Right cardiac atrium (tissue), 5 donors: ENCODE measurements around the gene DPF1. TPM values are rescaled to one million over a fixed set of nuclear protein-coding genes. Genes with fewer than 3 reads are reported as not detected.

Experiments
- ATAC-seq, 2 donors: fragments of 200-7000 bp; cut with Tn5 transposase; one replicate each; pipeline versions ENCODE4 v1.8.0 to v1.9.1; 2020; ENCODE audit warnings: moderate library complexity in 2 of 2, mild to moderate bottlenecking in 1 of 2
- DNase-seq, 3 donors: peaks; one replicate each; pipeline ENCODE4 v3.0.0-alpha.2; 2020
- H3K27ac ChIP-seq: one replicate; pipeline ENCODE4 v1.5.1; 2013; ENCODE audit warnings: mild to moderate bottlenecking, low read length, control low read depth, moderate library complexity
- H3K27me3 ChIP-seq: one replicate; pipeline ENCODE4 v1.6.1; 2013; ENCODE audit not compliant: control insufficient read depth, insufficient read depth
- H3K4me1 ChIP-seq: one replicate; pipeline ENCODE4 v1.6.1; 2013; ENCODE audit warnings: low read length; ENCODE audit not compliant: control insufficient read depth, insufficient read depth
- H3K4me3 ChIP-seq: one replicate; pipeline ENCODE4 v1.5.1; 2013; ENCODE audit warnings: low read length, control low read depth
- H3K9me3 ChIP-seq: one replicate; pipeline ENCODE4 v1.6.1; 2013; ENCODE audit warnings: low read length; ENCODE audit not compliant: control insufficient read depth
- WGBS: extraction: QIAGEN DNeasy Blood & Tissue Kit; methylation state at CpG from one replicate; pipeline ENCODE4 v1.1.7; 2013; 5-methylcytosine and 5-hydroxymethylcytosine counted together
- intact Hi-C, 4 donors: fragments of 100-400 bp; cut with DNase I; formaldehyde crosslinking; loops; one replicate each; pipeline versions ENCODE4 v1.11.0 to v1.14.0; 2022 to 2023
- polyA plus RNA-seq: library from polyadenylated mRNA; stranded (reverse); fragments of 200-250 nt; gene quantifications from one replicate; pipeline ENCODE4 v1.2.3, GENCODE V29; 2013
- total RNA-seq, 4 donors: library from RNA; stranded (reverse); fragmentation: NEBNext Ultra II Directional; extraction: Animal tissue kit (Norgen Biotek cat#: 25700); gene quantifications; one replicate each; pipeline ENCODE4 v1.2.1, GENCODE V29; 2021
- donor health status: healthy with polysubstance abuse.
- donor health status: DM: no; HTN: yes; CAD: no.
- donor health status: DM: no; HTN: no; CAD: no.
- donor health status: DM: no; HTN: yes; CAD: no; lungs with severe emphysema.
- donor health status: DM: yes; HTN: yes; CAD: no.

Gene DPF1
- total and polyA plus RNA-seq, 5 donors = 0.09 to 0.36 TPM; not detected in 3

GRCh38 chr19:38209152-38209551, 14.9 kb downstream of the DPF1 start:
- Histone ChIP-seq H3K9me3 (no peaks in the 10 kb centered on the region), H3K27me3 (no peaks in the 10 kb centered on the region), H3K4me3 (no peak overlapping the region), H3K4me1 (peaks cover 2% of the 10 kb centered on the region), H3K27ac (no peak overlapping the region)
- ATAC-seq (no peak), DNase-seq (no peak)
- WGBS = 25% methylated on average over 5 of the region's 5 CpGs
- intact Hi-C loops = no loop called here

GRCh38 chr19:38208571-38208970, 15.5 kb downstream of the DPF1 start:
- intact Hi-C loops = no loop called here
- Histone ChIP-seq H3K27ac (no peak overlapping the region), H3K9me3 (no peaks in the 10 kb centered on the region), H3K4me1 (peaks cover 2% of the 10 kb centered on the region), H3K27me3 (no peaks in the 10 kb centered on the region), H3K4me3 (no peak overlapping the region)
- ATAC-seq = no peak
- no peak for DNase-seq
- 92% methylated on average over 3 of the region's 3 CpGs for WGBS

DNA sequence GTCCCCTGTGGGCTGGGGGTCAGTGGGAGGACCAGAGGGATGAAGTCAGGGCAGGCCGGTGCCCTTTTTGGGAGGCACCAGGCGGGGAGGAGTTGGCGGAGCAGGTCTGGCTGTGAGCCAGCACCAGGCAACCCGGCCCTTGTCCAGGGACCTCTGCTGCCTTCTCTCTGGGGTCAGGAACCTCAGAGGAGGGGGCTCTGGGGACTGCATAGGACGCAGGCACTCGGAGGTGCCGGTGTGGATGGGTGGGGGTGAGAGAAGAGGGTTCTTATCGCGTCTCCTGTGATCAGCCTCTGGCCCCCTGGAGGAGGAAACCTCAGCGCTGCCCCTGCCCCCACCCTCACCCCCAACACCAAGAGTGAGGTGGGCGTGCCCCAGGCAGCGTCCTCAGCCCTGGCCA, 16.5 kb downstream of the DPF1 start:
- H3K4me1 ChIP-seq = peaks cover 2% of the 10 kb centered on the region
- H3K27ac ChIP-seq = no peak overlapping the region
- H3K4me3 ChIP-seq = no peak overlapping the region
- WGBS = 70% methylated on average over 12 of the region's 12 CpGs
- intact Hi-C loops = no loop called here
- H3K27me3 ChIP-seq = no peaks in the 10 kb centered on the region
- DNase-seq = no peak
- no peak for ATAC-seq
- H3K9me3 ChIP-seq = no peaks in the 10 kb centered on the region

DNA sequence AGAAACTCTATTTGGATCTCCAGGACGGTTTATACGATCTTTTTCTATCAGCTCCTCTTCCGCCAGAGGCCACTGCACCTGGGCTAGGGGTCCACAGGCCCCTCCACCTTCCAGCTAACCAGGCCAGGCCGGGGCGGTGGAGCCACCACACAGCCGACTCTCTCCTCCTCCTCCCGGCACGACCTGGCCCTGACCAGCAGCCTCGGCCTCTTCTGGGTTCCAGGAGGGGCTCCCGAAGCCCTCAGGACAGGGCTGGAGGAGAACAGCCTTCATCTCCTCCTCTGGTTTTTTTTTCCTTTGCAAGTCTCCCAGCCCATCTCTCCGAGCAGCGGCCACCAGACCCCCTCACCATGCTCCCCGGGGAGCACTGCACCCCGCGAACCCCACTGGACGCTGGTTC, 17.1 kb downstream of the DPF1 start:
- Histone ChIP-seq H3K27me3 (no peaks in the 10 kb centered on the region), H3K4me3 (no peak overlapping the region)

DNA sequence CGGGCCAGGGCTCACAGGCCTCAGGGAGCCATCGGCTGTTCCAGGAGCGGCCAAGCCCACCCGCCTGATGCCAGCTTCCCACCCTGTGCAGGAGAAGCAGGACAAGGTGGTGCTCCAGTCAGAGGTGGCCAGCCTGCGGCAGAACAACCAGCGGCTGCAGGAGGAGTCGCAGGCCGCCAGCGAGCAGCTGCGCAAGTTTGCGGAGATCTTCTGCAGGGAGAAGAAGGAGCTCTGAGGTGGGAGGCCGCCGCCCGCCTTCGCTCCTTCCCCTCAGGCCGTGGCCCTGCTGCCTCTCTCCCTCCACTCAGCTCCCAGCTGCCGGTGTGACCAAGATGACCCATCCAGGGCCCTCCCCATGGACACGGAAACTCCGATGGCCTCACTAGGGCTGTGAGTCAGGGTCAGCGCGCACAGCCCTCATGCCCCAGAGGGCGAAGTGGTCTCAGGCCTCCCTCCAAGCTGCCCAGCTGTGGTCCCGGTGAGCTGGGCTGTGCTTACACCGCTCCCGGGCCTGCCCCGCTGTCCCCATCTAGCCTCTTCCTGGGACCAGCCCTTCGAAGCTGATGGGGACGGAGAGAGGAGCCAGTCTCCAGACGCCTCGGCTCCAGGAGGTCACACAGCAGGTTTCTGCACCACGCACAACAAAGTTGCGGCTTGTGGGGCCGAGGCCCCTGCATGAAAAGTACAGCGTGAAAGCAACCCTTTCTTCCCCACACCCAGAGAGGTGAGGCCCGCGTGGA, 17.8 kb downstream of the DPF1 start:
- no peak for DNase-seq
- Histone ChIP-seq H3K4me3 (no peak overlapping the region), H3K27ac (no peak overlapping the region), H3K4me1 (peaks cover 2% of the 10 kb centered on the region), H3K9me3 (no peaks in the 10 kb centered on the region), H3K27me3 (no peaks in the 10 kb centered on the region)
- intact Hi-C loops = no loop called here
- WGBS = 87% methylated on average over 36 of the region's 36 CpGs
- no peak for ATAC-seq

More for the DNA sequence above, 17.1 kb downstream of the DPF1 start:
- ATAC-seq (no peak), DNase-seq (no peak)
- H3K27ac ChIP-seq = no peak overlapping the region
- 89% methylated on average over 16 of the region's 16 CpGs for WGBS
- intact Hi-C loops = no loop called here
- no peaks in the 10 kb centered on the region for H3K9me3 ChIP-seq
- peaks cover 2% of the 10 kb centered on the region for H3K4me1 ChIP-seq

DNA sequence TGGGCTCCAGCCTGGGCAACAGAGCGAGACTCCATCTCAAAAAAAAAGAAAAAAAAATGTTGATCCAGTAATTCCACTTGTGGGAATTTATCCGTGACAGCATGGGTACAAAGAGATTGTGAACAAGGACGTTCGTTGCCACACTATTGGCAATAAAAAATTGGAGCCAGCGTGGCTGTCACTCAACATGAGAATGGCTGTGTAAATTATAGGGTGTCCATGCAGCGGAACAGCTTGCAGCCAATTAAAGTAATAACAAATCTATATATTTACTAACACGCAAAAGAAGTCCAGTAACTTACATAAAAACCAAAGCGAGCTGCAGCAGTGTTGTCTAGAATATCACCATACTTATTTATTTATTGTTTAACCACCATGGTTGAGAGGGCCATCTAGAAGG, 19.3 kb downstream of the DPF1 start:
- intact Hi-C loops = no loop called here
- Histone ChIP-seq H3K9me3 (no peaks in the 10 kb centered on the region), H3K4me1 (no peaks in the 10 kb centered on the region), H3K27me3 (no peaks in the 10 kb centered on the region), H3K27ac (no peak overlapping the region), H3K4me3 (no peak overlapping the region)
- WGBS = 96% methylated on average over 8 of the region's 8 CpGs
- no peak for DNase-seq
- ATAC-seq = no peak

DNA sequence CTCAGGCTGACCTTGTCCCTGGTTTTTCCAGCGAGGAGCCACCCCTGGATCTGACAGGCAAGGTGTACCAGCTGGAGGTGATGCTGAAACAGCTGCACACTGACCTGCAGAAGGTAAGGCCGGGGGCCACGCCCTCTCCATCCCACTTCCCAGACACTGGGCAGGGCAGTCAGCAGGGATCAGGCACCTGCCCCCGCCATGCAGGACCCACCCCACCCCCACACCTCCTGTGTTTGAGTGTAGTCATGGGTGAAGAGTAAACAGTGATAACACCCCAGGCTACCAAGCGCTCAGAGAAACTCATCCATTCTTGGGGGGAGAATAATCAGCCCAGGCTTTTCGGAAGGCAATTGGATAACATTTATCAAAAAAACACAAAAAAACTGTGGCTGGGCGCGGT, 19.9 kb downstream of the DPF1 start:
- Histone ChIP-seq H3K4me3 (no peak overlapping the region), H3K9me3 (no peaks in the 10 kb centered on the region), H3K4me1 (no peaks in the 10 kb centered on the region), H3K27me3 (no peaks in the 10 kb centered on the region), H3K27ac (no peak overlapping the region)
- ATAC-seq (peak in 1 of 2 donors; percentile 10), DNase-seq (peak in 1 of 3 donors; percentile 54)
- 87% methylated on average over 8 of the region's 8 CpGs for WGBS
- intact Hi-C loops = no loop called here

- no peaks in the 10 kb centered on the region for H3K9me3 ChIP-seq
- H3K4me3 ChIP-seq = no peak overlapping the region
- 93% methylated on average over 13 of the region's 13 CpGs for WGBS
- DNase-seq = peak in 1 of 3 donors; percentile 4
- no peaks in the 10 kb centered on the region for H3K4me1 ChIP-seq
- H3K27ac ChIP-seq = no peak overlapping the region
- H3K27me3 ChIP-seq = no peaks in the 10 kb centered on the region
- intact Hi-C loops = no loop called here
- no peak for ATAC-seq
Measured at GRCh38 chr19:38203197-38203596, 20.8 kb downstream of the DPF1 start.

DNA sequence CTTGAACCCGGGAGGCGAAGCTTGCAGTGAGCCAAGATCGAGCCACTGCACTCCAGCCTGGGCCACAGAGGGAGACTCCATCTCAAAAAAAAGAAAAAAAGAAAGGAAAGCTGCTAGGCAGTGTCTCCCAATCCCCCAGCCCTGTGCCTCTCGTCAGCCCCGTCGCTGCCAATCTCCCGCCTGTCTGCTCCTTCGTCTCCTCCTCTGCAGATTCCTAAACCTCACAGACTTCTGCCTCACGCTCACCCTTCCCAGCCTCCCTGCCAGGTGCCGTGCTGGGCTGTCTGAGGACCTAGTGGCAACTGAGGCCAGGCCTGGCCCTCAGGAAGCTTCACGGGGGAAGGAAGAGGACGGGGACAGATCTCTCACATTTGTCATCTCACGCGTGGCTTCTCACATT, 21.5 kb downstream of the DPF1 start:
- WGBS = 92% methylated on average over 14 of the region's 14 CpGs
- no peaks in the 10 kb centered on the region for H3K27me3 ChIP-seq
- DNase-seq (no peak), ATAC-seq (no peak)
- H3K27ac ChIP-seq = no peak overlapping the region
- H3K4me3 ChIP-seq = no peak overlapping the region
- no peaks in the 10 kb centered on the region for H3K9me3 ChIP-seq
- H3K4me1 ChIP-seq = no peaks in the 10 kb centered on the region
- intact Hi-C loops = no loop called here

- Histone ChIP-seq H3K27ac (no peak overlapping the region), H3K4me3 (no peak overlapping the region), H3K4me1 (no peaks in the 10 kb centered on the region), H3K9me3 (no peaks in the 10 kb centered on the region), H3K27me3 (no peaks in the 10 kb centered on the region)
- no peak for ATAC-seq
- WGBS = 87% methylated on average over 15 of the region's 15 CpGs
- intact Hi-C loops = no loop called here
- peak in 1 of 3 donors; percentile 7 for DNase-seq
Measured at GRCh38 chr19:38201731-38202130, 22.3 kb downstream of the DPF1 start.

DNA sequence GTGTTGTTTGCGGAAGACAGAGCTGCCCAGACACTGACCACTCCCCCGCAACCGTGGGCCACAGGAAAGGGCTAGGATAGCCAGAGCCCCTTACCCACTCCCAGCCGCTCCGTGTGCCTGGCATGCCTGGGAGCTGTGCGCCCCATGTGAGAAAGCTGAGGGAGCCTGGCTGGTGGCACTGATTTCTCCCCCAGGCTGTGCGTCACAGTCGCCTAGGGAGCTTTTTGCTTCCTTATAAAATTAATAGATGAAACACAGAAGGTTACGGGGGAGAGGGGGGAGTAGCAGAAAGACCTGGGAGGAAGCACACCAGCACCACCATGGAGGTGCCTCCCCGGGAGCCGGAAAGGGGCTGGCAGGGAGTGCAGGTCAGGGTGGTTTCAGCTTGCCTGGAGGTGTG, 24.7 kb downstream of the DPF1 start:
- intact Hi-C loops = no loop called here

More for the DNA sequence above, 24.7 kb downstream of the DPF1 start:
- no peak overlapping the region for H3K27ac ChIP-seq
- no peak for DNase-seq
- WGBS = 91% methylated on average over 11 of the region's 11 CpGs
- no peak overlapping the region for H3K4me3 ChIP-seq
- H3K4me1 ChIP-seq = no peaks in the 10 kb centered on the region
- H3K9me3 ChIP-seq = no peaks in the 10 kb centered on the region
- ATAC-seq = no peak
- no peaks in the 10 kb centered on the region for H3K27me3 ChIP-seq
